ENCODE results near the gene ZNF22. TPM values are rescaled to one million over a fixed set of nuclear protein-coding genes. Genes with fewer than 3 reads are reported as not detected.

The ZNF22 gene
- total RNA-seq, 1 donor from 2014 or later: 1.6 TPM

- Histone ChIP-seq H3K36me3 (peaks cover 6 to 22% of the 10 kb centered on the region in 2 donors), H3K4me1 (peaks cover 36 to 60% of the 10 kb centered on the region in 2 donors), H3K9me3 (no peaks in the 10 kb centered on the region), H3K27ac (peak overlapping the region; percentile 89 to 91), H3K27me3 (no peaks in the 10 kb centered on the region), H3K4me3 (peak overlapping the region in 1 of 2 donors; percentile 11)
- TF ChIP-seq CTCF (IDR thresholded peaks at IDR 0.05): no peak
- no peak for DNase-seq (ENCODE audit: low spot score in 2 of 2)
- intact Hi-C loops (cut with DNase I): loop anchor here (5.0 to 10.0 kb wide), 3 partner anchors 117 to 1305 kb away; no protein-coding TSS in a partner anchor
Observed at GRCh38 chr10:44979281-44980191, 21.2 kb upstream of the ZNF22 start.

- peaks cover 6 to 22% of the 10 kb centered on the region in 2 donors for H3K36me3 ChIP-seq
- intact Hi-C loops (cut with DNase I): no loop called here
- peak overlapping the region; percentile 89 to 91 for H3K27ac ChIP-seq
- H3K9me3 ChIP-seq: no peaks in the 10 kb centered on the region
- no peak for TF ChIP-seq CTCF (IDR thresholded peaks at IDR 0.05)
- H3K4me3 ChIP-seq: peak overlapping the region in 1 of 2 donors; percentile 2
- DNase-seq (ENCODE audit: low spot score in 2 of 2): no peak
- no peaks in the 10 kb centered on the region for H3K27me3 ChIP-seq
- H3K4me1 ChIP-seq: peaks cover 43 to 66% of the 10 kb centered on the region in 2 donors
Observed at GRCh38 chr10:44980309-44981171, 20.2 kb upstream of the ZNF22 start.

- Histone ChIP-seq H3K27ac (peak overlapping the region; percentile 89 to 91), H3K4me1 (peaks cover 47 to 72% of the 10 kb centered on the region in 2 donors), H3K4me3 (peak overlapping the region; percentile 2 to 45), H3K36me3 (peaks cover 6 to 20% of the 10 kb centered on the region in 2 donors), H3K9me3 (no peaks in the 10 kb centered on the region), H3K27me3 (no peaks in the 10 kb centered on the region)
- TF ChIP-seq CTCF (IDR thresholded peaks at IDR 0.05): no peak
- intact Hi-C loops (cut with DNase I): no loop called here
- DNase-seq (ENCODE audit: low spot score in 2 of 2): peak in 1 of 2 donors; percentile 91
Observed at GRCh38 chr10:44981172-44982113, 19.3 kb upstream of the ZNF22 start.

GRCh38 chr10:44982114-44982460 lies 18.6 kb upstream of the ZNF22 start:
- TF ChIP-seq CTCF (IDR thresholded peaks at IDR 0.05): no peak
- Histone ChIP-seq H3K36me3 (peaks cover 6 to 14% of the 10 kb centered on the region in 2 donors), H3K4me3 (peak overlapping the region in 1 of 2 donors; percentile 45), H3K4me1 (peaks cover 48 to 74% of the 10 kb centered on the region in 2 donors), H3K27me3 (no peaks in the 10 kb centered on the region), H3K27ac (peak overlapping the region; percentile 79 to 91), H3K9me3 (no peaks in the 10 kb centered on the region)
- intact Hi-C loops (cut with DNase I): no loop called here
- DNase-seq (ENCODE audit: low spot score in 2 of 2): peak; percentile 83 to 90

GRCh38 chr10:44982496-44982895 lies 18.2 kb upstream of the ZNF22 start:
- Histone ChIP-seq H3K9me3 (no peaks in the 10 kb centered on the region), H3K4me1 (peaks cover 50 to 78% of the 10 kb centered on the region in 2 donors), H3K27me3 (no peaks in the 10 kb centered on the region), H3K36me3 (peaks cover 1 to 10% of the 10 kb centered on the region in 2 donors), H3K4me3 (no peak overlapping the region), H3K27ac (peak overlapping the region; percentile 79 to 91)
- DNase-seq (ENCODE audit: low spot score in 2 of 2): peak in 1 of 2 donors; percentile 63
- intact Hi-C loops (cut with DNase I): no loop called here
- no peak for TF ChIP-seq CTCF (IDR thresholded peaks at IDR 0.05)
